Liver (tissue), 9 donors: ENCODE data around the gene MACROH2A1. TPM values are rescaled to one million over a fixed set of nuclear protein-coding genes. Genes with fewer than 3 reads are reported as not detected.

Source experiments
- DNase-seq: peaks from one replicate; pipeline ENCODE4 v3.0.0-alpha.2; 2017; ENCODE audit warnings: low spot score
- H3K27ac ChIP-seq, 2 donors: one replicate each; pipeline ENCODE4 v1.7.0; 2013; ENCODE audit warnings: inconsistent platforms in 2 of 2, low read length in 2 of 2, control low read depth in 1 of 2, low read depth in 1 of 2, mild to moderate bottlenecking in 1 of 2
- H3K27me3 ChIP-seq, 4 donors: one replicate each; pipeline versions ENCODE4 v1.6.1 to v1.7.0; 2013; ENCODE audit warnings: low read length in 3 of 4, inconsistent platforms in 1 of 4, mild to moderate bottlenecking in 1 of 4, moderate library complexity in 1 of 4; ENCODE audit not compliant: control insufficient read depth in 4 of 4, insufficient read depth in 4 of 4
- H3K36me3 ChIP-seq, 4 donors: one replicate each; pipeline versions ENCODE4 v1.6.1 to v1.7.0; 2013; ENCODE audit warnings: low read length in 3 of 4, mild to moderate bottlenecking in 3 of 4, low read depth in 1 of 4, moderate library complexity in 1 of 4; ENCODE audit not compliant: control insufficient read depth in 4 of 4, insufficient read depth in 3 of 4
- H3K4me1 ChIP-seq, 4 donors: one replicate each; pipeline versions ENCODE4 v1.6.1 to v1.7.0; 2013; ENCODE audit warnings: low read length in 3 of 4, mild to moderate bottlenecking in 3 of 4, moderate library complexity in 1 of 4; ENCODE audit not compliant: control insufficient read depth in 4 of 4, insufficient read depth in 4 of 4
- H3K4me3 ChIP-seq, 3 donors: one replicate each; pipeline versions ENCODE4 v1.6.1 to v1.7.0; 2013; ENCODE audit warnings: low read length in 3 of 3, control low read depth in 1 of 3, low read depth in 1 of 3, mild to moderate bottlenecking in 1 of 3
- H3K9ac ChIP-seq, 2 donors: one replicate each; pipeline ENCODE4 v1.7.0; 2013; ENCODE audit warnings: low read length in 2 of 2, mild to moderate bottlenecking in 2 of 2, moderate library complexity in 2 of 2, control low read depth in 1 of 2, low read depth in 1 of 2
- H3K9me3 ChIP-seq, 4 donors: one replicate each; pipeline versions ENCODE4 v1.6.1 to v1.7.0; 2013; ENCODE audit warnings: low read length in 3 of 4; ENCODE audit not compliant: control insufficient read depth in 4 of 4
- ATF3 ChIP-seq: IDR thresholded peaks from 2 replicates; pipeline ENCODE4 v1.6.1; 2016; ENCODE audit warnings: antibody characterized with exemption
- CTCF ChIP-seq: fragments of 150-350 bp; IDR thresholded peaks from 2 replicates; pipeline ENCODE4 v1.5.1; 2017; ENCODE audit warnings: improper control_type of control experiment, low read depth, low read length; ENCODE audit not compliant: missing input control
- EGR1 ChIP-seq, 2 donors: IDR thresholded peaks; 2 replicates each; pipeline ENCODE4 v1.6.1; 2016 to 2018; ENCODE audit warnings: antibody characterized with exemption in 2 of 2, low read depth in 2 of 2
- FOXA1 ChIP-seq: IDR thresholded peaks from 2 replicates; pipeline ENCODE4 v1.6.1; 2016; ENCODE audit warnings: antibody characterized with exemption
- FOXA2 ChIP-seq: IDR thresholded peaks from 2 replicates; pipeline ENCODE4 v1.6.1; 2016; ENCODE audit warnings: antibody characterized with exemption
- GABPA ChIP-seq, 2 donors: IDR thresholded peaks in 1 of 2; conservative IDR thresholded peaks in 1 of 2; 2 replicates each; pipeline ENCODE4 v1.6.1; 2016; ENCODE audit warnings: antibody characterized with exemption in 2 of 2, mild to moderate bottlenecking in 1 of 2, moderate library complexity in 1 of 2
- HNF4A ChIP-seq, 2 donors: conservative IDR thresholded peaks; 2 replicates each; pipeline ENCODE4 v1.6.1; 2016; ENCODE audit warnings: antibody characterized with exemption in 2 of 2, mild to moderate bottlenecking in 2 of 2
- HNF4G ChIP-seq: IDR thresholded peaks from 2 replicates; pipeline ENCODE4 v1.6.1; 2016; ENCODE audit warnings: antibody characterized with exemption
- JUND ChIP-seq, 2 donors: IDR thresholded peaks; 2 replicates each; pipeline ENCODE4 v1.6.1; 2016; ENCODE audit warnings: antibody characterized with exemption in 2 of 2
- MAX ChIP-seq: IDR thresholded peaks from 2 replicates; pipeline ENCODE4 v1.6.1; 2016; ENCODE audit warnings: antibody characterized with exemption
- NR2F2 ChIP-seq: IDR thresholded peaks from 2 replicates; pipeline ENCODE4 v1.6.1; 2016; ENCODE audit warnings: antibody characterized with exemption
- RAD21 ChIP-seq, 2 donors: IDR thresholded peaks; 2 replicates each; pipeline ENCODE4 v1.6.1; 2016; ENCODE audit warnings: antibody characterized with exemption in 2 of 2, mild to moderate bottlenecking in 2 of 2
- RXRA ChIP-seq, 2 donors: IDR thresholded peaks; 2 replicates each; pipeline ENCODE4 v1.6.1; 2017 to 2018; ENCODE audit warnings: antibody characterized with exemption in 2 of 2, mild to moderate bottlenecking in 1 of 2
- SP1 ChIP-seq: IDR thresholded peaks from 2 replicates; pipeline ENCODE4 v1.6.1; 2018; ENCODE audit warnings: antibody characterized with exemption, mild to moderate bottlenecking
- TAF1 ChIP-seq: conservative IDR thresholded peaks from 2 replicates; pipeline ENCODE4 v1.6.1; 2016; ENCODE audit warnings: antibody characterized with exemption, mild to moderate bottlenecking
- YY1 ChIP-seq: IDR thresholded peaks from 2 replicates; pipeline ENCODE4 v1.6.1; 2016; ENCODE audit warnings: antibody characterized with exemption, mild to moderate bottlenecking
- ZBTB33 ChIP-seq: IDR thresholded peaks from 2 replicates; pipeline ENCODE4 v1.6.1; 2016; ENCODE audit warnings: antibody characterized with exemption
- WGBS: extraction: QIAGEN DNeasy Blood & Tissue Kit; methylation state at CpG from one replicate; pipeline ENCODE4 v1.1.7; 2013; 5-methylcytosine and 5-hydroxymethylcytosine counted together
- polyA plus RNA-seq, 2 donors: library from polyadenylated mRNA; stranded (reverse) in 1 of 2; unstranded in 1 of 2; fragments of 200-250 nt in 1 of 2; fragments of >200 nt in 1 of 2; fragmentation: Nextera tagmentation in 1 of 2; extraction: Ambion mirVana in 1 of 2; gene quantifications; one replicate each; pipeline versions ENCODE4 v1.2.1 to v1.2.3, GENCODE V29; 2013 to 2015
- total RNA-seq, 2 donors: library from RNA; depleted of rRNA; stranded (reverse); fragments of >200 nt; gene quantifications; one replicate each; pipeline ENCODE4 v1.2.3, GENCODE V29; 2014
- donor health status: healthy.
- donor health status: healthy.
- donor health status: healthy.
- donor health status: healthy.
- donor health status: healthy.

The MACROH2A1 gene
- total and polyA plus RNA-seq, 4 donors = 33.7 to 113 (median 62.7) TPM

- Histone ChIP-seq H3K4me3 (no peak overlapping the region), H3K36me3 (no peaks in the 10 kb centered on the region), H3K27me3 (no peaks in the 10 kb centered on the region), H3K4me1 (no peaks in the 10 kb centered on the region), H3K9me3 (peaks cover 0 to 12% (median 7%) of the 10 kb centered on the region in 4 donors), H3K9ac (no peak overlapping the region), H3K27ac (no peak overlapping the region)
- WGBS = 70% methylated on average over 12 of the region's 12 CpGs
- no peak for DNase-seq
- TF ChIP-seq RXRA (IDR thresholded peaks at IDR 0.05) (no peak), JUND (IDR thresholded peaks at IDR 0.05) (no peak), FOXA1 (no peak), CTCF (no peak), GABPA (IDR thresholded peaks at IDR 0.05 in 1 of 2, conservative IDR thresholded peaks at IDR 0.05 in 1 of 2) (no peak), RAD21 (IDR thresholded peaks at IDR 0.05) (no peak), HNF4A (conservative IDR thresholded peaks at IDR 0.05) (no peak), FOXA2 (no peak), YY1 (no peak), SP1 (no peak), ATF3 (no peak), MAX (no peak), EGR1 (IDR thresholded peaks at IDR 0.05; ENCODE audit: low read depth in 2 of 2) (no peak), ZBTB33 (no peak), TAF1 (no peak), HNF4G (no peak)
Measured at GRCh38 chr5:135429301-135430134, 30.5 kb upstream of the MACROH2A1 start.

- peaks cover 0 to 12% (median 7%) of the 10 kb centered on the region in 4 donors for H3K9me3 ChIP-seq
- no peak overlapping the region for H3K9ac ChIP-seq
- H3K27ac ChIP-seq = no peak overlapping the region
- WGBS = 86% methylated on average over 1 of the region's 1 CpG
- DNase-seq = no peak
- H3K36me3 ChIP-seq = no peaks in the 10 kb centered on the region
- TF ChIP-seq HNF4A (conservative IDR thresholded peaks at IDR 0.05) (no peak), SP1 (no peak), NR2F2 (no peak), YY1 (no peak)
- H3K27me3 ChIP-seq = no peaks in the 10 kb centered on the region
- H3K4me1 ChIP-seq = no peaks in the 10 kb centered on the region
- H3K4me3 ChIP-seq = no peak overlapping the region
Measured at GRCh38 chr5:135428586-135428985, 29.6 kb upstream of the MACROH2A1 start.
